Stimulated activated CD4-positive, alpha-beta T cell treated with anti-CD3 and anti-CD28 coated beads, Interleukin-2, amount 100 ng/mL, for 4 hours (primary cell): ENCODE measurements around the gene SREBF1.
A peak's percentile ranks its signal among the peaks of the same experiment; 100 is the strongest.

Experiments used
- DNase-seq: peaks from one replicate; pipeline ENCODE4 v3.0.0-alpha.2; 2020; ENCODE audit warnings: low read depth

The SREBF1 gene

DNA sequence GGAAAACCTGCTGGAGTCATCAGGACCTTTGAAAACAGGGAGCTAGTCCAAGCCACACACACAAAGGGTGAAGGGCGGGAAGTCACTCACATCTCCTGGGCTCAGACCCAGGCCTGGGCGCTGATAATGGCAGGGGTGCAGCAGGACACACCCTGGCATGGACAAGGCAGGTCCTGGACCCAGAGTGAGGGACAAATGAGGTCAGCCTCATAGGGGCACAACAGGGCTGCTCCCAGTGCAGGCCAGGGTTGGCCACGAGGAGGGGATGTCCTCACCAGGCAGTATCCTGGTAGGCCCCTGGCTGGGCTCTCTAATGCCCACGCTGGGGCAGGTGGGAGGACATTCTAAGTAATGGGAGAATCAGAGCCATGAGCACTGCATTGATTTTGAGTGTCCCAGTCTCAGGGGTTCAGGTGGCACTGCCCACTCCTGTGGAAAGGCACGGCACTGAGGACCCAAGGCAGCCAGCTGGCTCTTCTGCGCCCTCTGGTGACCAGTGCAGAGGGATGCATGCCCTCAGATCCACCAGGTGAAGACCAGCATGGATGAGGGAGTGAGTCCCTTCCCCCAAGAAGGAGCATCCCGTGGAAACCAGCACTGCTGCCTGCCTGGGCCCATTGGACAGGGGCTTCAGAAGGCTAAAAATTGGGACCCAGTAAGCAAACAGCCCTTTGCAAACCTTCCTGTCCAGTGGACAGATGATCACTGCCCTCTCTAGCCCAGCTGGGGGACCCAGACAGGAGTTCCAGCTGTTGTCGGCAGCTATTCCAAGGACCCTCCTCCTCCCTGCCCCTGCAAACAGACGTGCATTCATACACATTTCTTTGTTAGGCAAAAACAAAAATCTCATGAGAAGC is 23.4 kb upstream of the SREBF1 start:
- peak; percentile 63 for DNase-seq

DNA sequence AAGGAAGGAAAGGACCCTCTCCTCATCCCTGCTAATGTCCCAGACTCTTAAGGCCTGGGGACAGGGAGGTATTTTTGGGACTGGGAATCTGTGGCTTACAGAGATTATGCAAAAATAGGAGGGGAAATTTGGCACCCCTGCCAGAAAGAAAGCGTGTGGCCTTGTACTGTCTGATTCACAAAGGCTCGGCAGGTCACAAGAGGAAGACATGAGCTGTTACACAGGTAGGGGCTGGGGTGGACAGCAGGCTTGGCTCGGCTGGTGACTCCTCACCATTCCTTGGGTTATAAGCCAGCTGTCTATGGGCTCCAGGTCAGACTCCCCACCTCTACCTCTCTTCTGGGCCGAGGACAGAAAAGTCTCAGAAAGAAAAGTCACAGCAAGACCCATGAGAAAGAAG is 20.7 kb upstream of the SREBF1 start:
- DNase-seq = no peak

DNA sequence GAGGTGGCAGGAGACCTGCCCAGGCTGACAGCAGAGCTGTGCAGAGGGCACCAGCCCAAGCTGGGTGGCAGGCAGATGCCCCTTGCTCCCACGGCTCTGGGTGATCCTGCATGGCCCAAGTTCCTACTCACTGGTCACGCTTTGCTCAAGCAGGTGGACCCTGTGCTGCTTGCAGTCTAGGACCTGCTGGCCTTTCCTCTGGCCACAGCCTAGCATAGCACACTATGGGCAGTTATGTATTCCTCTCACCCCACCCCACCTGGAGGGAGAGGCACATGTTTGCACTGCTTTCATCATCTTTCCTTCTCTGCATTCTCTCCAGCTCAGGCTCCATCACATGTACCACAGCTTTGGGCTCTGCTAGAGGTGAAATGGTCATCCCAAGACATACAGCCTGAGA is 19.6 kb upstream of the SREBF1 start:
- no peak for DNase-seq

DNA sequence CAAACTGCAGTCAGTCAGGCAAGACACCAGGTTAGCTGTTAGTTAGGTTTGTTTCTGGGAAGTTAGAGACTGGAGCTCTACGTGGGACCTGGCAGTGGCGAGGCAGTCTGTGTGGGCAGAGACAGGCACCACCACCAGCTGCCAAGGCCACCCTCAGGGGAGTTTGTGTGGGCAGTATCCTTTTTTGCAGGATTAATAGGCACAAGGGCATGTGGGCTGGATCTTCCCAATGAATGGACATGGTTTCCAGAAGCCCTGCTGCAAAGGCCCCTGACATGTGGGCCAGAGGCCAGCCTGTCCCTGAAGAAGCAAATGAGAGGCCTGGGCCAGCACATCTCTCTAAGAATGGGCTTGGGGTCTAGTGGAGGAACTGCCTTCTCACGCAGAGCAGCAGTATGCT is 19.2 kb upstream of the SREBF1 start:
- no peak for DNase-seq

DNA sequence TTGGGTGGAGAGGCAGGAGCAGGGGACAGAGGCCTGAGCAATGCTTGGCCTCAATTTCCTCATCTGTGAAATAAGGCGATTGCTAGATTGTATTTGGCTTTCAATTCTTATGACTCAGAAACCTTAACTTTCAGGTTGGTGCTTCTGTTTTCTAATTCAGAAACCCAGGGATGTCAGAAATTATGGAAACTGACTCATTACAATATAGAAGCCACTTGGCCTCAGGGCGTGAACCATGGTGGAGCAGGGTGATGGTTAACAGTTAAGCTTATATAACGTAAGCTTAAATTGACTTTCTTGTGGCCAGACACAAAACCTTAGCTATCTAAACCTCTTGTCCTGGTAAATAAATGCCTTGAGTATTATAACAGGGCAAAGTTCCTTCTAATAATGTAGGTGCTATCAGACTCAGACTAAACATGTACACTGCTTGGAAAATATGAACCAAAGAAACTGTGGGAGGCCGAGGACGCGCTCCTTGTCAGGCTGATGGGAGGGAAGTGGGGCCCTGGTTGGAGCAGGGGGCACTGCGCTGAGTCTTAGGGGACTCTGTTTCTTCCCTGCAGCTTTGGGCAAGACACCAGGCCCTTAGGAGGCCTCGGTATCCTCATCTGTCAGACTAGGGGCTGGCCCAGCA is 17.1 kb upstream of the SREBF1 start:
- DNase-seq = no peak

DNA sequence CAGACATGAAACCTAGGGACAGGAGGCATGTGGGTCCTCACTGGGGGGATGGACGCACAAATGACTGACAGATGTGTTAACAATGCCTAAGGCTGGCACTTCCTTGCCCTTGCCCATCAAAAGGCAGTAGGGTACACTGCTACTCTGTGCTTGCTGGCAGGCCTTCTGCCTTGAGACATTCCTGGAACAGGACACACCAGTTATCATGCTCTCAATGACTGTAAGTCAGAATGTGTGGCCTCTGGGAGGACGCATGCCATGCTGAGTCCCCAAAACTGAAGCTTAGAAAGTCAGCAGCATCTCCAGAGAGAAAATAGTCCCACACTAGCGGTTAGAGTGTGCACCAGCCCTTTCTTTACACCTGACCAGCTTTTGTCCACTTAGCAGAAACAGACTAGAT is 16.1 kb upstream of the SREBF1 start:
- DNase-seq = no peak

DNA sequence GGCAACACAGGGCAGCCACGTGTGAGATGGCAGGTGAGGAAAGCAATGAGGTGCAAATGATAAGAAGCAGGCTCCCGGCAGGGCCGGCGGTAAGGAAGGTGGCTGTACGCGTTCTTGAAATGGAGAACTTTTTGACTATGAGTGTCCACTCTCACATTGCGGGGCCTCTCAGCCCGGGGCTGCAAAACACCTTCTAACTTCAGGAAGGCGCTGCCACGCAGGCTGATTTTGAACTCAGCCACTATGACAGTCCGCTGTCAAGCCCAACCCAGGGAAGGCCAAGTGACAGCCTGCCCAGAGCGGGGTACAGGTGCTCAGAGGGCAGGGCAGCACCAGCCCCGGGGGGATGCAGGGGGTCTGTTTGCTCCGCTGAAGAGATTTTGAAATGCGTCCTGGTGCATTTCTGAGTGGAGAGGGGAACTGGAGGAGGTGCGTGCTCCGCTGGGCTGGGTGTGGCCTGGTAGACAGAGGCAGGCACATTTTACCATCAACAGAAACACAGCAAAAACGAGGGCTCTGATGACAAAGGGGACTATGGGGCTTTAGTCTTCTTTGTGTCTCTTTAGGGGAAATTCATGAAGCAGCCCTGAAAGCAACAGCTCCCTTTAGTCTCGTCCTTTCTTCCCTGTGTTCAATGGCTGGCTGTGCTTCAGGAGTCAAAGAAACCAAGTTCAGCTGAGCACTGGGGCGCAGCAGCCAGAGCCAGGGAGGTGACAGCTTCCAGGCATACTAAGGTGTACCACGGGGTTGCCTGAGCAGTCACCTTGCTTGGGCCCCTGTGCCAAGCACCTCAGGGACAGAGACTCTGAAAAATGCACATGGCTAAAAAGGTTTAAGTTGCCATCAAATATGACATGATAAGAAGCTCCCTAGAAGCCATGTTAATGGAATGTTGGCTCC is 14.6 kb upstream of the SREBF1 start:
- DNase-seq = no peak

DNA sequence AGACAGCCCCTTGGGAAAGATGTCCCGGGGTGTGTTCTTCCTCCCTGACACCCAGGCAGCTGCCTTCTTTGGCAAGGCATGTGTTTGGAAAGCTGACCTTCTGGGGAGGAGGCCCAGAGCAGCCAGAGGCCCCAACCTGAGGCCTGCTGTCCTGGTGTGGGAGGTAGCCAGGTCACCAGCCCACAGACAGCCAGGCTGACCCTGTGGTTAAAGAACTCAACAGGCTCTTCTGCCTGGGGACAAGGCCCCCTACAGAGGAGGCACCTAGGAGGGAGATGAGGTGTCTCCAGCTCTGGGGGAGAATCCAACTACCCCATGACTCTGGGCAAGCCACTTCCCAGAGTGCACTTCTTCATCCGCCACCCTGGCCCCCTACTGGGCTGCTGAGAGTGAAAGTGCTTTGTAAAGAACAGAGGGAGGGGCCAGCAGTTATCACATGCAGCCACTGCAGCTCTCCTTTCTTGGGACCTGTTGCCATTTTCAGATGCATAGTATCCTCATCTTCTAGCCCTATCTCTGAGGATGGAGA is 13.1 kb upstream of the SREBF1 start:
- DNase-seq = peak; percentile 44

DNA sequence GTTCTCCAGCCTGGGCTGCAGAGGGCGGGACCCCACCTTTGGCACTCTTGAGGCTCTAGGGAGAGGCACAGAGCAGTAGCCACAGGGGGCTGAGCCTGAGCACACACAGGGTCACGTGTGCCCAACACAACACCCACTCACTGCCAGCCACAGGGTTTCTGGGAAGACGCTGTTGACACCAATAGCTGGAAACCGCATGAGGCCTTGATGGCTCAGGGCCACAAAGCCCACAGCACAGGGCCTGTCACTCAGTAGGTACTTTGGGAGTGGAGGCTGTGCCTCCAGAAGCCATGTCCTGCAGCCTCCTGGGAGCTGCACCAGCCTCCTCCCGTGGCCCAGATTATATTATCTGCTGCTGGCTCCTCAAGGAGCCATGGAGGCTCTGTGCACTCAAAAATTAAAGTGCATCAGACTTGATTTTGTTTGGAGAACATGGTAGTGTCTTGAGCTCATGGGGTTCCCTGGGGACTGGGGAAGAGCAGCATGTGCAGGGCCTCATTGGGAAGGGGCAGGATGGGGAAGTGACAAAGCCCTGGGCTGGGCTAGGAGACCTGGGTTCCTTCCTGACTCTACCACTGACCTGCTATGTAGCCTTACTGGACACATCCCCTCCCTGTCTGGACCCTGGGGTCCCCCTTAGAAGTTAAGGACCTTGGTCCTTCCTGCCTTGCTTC is 12.5 kb upstream of the SREBF1 start:
- peak; percentile 82 for DNase-seq

DNA sequence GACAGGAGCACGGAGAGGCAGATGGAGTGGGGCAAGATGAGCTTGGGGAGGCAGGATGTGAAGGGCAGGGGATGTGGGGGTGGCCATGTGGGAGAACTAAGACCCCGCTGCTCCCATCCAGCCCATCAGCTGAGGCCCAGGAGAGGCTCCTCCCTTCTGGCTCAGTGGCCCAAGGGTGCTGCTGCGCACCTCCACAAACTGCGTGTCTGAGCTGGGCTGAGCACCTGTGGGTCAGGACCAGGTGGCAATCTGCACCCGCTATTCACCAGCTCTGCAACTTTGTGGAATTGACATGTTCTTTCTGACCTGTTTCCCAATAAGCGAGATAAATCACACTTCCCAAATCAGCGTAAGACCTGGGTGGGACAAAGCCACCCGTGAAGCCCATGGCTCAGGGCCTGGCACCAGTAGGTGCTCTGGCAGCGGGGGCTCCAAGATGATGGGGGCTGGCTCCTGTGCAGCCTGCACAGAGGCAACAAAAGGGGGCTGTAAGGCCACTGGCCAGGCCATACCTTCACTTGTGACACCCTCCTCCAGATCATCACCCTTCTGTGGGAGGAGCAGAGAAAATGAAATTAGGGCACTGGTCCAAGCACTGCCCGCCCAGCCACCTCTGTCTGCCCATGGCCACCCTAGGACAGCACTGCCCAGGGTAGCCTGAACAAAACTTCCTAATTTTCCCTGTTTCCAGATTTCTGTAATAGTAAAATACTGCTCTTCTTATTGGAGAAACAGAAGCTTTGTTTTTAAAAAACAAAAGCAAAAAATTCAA is 11.7 kb upstream of the SREBF1 start:
- no peak for DNase-seq

DNA sequence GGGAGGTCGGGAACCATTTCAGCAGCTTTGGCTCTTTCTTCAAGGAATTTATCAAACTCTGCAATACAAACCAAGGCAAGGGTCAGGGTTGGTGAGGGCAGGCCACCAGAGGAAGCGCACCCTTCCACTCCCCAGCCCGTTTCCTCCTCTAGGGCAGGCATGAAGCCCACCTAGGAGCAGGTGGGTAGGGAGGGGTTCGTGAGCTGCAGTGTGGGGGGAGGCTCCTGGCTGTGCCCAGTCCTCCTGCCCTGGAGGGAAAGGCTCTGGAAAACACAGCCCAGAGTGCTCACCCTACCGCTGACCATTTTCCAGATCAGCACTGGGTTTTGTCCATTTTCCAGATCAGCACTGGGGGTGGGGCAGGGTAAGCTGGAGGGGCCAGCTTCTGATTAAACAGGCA is 10.9 kb upstream of the SREBF1 start:
- no peak for DNase-seq

DNA sequence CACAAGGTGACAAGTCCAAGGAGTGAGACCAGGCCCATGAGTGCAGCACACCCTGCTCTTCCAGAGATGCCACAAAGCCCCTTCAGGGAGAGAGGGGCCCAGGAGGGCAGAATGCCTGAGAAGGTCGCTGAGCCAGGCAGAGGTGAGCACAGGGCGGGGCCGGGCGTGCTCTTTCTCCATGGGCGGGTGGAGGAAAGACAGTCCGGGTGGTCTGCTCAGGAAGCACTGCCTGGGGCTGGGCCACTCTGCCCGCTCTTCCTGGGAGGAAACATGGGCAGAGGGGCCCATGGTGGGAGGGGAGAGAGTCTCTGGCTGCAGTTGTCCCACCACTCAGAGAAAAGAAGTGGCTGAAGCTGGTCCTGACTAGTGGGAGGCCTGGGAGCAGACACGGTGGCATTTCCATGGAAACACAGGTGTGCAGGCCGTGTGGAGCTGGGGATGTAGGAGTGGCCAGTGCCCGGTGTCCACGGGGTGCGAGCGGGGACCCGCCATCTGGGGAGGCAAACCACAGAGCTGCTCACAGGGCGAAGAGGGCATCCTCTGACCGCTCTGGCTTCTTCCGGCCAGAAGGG is 10.4 kb upstream of the SREBF1 start:
- no peak for DNase-seq

DNA sequence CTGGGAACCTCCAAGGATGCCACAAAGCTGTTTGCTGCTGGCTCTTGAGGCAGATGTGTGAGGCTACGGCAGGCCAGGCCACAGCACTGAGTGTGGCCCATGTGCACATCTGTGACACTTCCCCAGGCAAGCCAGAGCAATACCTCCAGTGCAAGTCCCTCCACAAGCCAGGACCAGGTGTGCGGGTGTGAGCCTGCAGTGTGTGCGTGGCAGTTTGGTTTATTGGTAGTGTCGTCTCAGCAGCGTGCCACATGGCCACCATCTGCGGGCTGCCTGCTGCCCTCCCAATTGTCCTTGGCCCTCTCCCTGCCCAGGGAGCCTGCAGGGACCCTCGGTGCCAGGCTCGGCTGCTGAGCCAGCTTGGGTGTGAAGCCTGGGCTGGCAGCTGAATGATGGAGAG is 9.9 kb upstream of the SREBF1 start:
- no peak for DNase-seq

DNA sequence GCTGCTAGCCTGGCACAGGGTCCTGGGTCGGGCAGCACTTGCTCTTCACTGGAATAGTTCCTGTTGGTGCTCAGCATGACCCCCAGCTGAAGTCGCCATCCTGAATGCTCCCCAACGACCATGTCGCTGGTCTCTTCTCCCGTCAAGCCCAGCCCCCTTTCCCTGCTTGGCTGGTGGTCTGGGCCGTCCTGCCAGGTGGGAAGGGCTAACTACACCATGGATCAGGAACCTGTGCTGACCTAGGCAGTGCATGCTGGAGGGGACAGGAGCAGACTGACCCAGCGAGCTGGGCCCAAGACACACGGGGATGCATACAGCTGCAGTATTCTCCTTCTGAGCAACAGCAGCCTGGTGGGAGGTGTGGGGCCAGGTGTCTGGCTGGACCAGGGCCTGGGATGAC is 9.2 kb upstream of the SREBF1 start:
- no peak for DNase-seq

DNA sequence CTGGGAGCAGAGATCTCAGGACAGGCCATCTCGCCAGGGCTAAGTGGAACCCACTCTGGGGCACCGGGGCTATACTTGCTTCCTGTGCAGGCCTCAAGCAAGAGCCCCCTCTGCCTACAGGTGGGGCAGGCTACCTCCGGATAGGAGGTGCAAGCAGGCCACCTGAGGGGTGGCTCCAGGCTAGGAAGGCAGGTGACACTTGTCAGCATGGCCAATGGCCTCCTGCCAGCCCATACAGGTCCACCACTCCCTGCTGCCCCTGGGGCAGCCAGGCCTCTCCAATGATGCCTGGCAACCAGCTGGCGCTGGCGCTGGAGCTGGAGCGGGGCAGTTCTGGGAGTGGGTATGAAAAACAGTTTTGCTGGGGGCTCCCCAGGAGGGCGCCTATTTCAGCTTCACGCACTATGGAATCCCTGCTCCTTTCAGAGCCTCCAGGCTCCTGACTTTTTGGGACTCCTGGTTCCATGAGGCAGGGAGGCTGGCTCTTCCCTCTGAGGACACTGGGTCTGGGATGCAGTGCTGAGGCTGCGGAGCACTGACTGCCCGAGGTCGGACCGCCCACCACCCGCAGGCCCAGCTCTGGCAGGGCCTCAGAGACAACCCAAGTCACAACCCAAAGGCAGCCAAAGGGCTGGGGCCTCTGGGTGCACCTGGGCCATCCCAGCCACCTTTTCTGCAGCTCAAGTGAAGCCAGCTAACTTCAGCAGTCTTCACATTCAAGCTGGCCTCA is 8.4 kb upstream of the SREBF1 start:
- no peak for DNase-seq

DNA sequence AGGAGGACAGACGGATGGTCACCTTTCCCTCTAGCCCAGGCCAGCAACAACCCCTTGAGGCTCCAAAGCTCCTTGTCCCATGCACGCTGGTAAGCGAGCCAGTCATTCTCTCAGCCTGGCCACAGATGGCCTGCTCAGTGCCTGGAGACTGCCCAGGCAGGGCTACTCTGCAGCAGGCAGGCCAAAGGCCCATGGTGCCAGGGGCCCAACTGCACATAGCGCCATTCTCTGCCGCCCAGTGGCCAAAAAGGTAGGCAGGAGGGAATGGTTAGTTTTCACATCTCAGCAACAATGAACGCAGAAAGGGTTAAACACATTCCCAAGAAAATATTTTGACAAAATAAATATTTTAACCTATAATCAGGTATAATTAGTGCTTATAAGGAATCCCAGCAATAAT is 7.7 kb upstream of the SREBF1 start:
- DNase-seq = no peak

DNA sequence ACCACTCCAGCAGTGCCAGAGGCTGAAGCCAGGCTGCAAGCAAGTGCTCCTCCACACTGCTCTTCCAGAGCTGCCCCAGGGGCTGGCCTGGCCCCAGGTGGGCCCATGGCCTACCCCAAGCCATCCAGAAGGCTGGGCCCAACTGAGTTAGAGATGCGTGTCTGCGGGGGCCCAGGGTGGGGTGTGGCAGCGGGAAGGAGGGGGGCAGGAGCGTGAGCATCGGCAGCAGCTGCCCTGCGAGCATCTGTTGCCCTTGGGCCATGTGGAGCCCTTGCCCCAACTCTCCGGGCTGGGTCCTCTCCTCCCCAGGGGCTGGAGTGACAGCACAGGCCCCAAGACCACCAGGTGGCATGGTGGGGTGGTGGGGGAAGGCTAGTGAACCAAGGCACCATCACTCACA is 7.3 kb upstream of the SREBF1 start:
- DNase-seq = no peak

DNA sequence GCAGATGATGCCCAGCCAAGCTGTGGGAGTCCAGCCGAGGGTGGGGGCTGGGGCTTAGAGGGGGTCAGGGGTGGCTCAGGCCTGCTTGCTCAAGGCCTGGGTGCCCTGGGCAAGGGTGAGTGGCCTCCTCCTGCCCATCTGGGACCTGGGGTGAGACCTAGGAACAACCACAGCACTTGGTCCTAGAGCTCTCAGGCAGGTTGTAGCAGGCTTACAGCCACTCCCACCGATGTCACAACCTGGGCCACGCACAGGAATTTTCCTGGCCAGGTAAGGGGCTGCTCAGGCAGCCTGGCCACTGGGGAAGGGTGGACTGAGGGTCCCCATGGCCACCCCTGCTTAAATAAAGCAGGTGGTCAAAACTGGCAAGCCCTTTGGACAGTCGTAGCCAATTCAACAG is 6.3 kb upstream of the SREBF1 start:
- DNase-seq = no peak

DNA sequence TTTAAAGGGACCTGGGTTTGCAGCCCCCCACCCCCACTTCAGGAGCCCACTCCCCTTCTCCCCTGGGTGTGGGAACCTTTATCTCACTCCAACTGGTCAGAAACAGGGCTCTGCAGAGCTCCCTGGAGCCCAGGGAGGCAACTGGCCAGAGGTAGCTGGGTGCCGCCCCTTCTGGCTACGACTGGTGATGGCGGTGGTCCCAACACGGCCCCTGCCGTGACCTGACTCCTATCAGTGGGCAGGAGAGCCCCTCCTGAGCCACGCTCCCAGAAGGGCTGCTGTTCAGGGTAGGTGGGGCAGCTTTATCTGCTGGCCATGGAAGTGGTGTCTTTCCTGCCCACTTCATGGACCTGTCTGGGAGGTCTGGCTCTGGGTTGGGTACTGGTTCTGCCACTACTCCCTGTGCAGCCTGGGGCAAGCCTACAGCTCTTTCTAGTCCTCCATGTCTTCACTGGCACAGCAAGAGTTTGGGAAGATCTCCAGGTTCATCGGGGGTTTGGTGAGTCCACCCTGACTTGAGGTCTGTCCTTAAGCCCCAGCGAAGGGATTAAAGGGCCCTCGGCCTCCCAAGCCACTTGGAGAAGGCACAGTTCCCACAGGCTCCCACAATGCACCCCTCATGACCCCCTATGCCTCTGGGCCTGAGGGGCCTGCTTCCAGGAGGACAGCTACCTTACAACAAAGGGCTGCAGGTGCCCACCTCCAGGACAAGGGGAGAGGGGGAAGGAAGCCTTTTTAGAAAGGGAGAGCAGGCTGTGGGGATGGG is 5.5 kb upstream of the SREBF1 start:
- no peak for DNase-seq
